IPS-NIHi7 (cell line): ENCODE results near the gene ASAH2.
"Not testable (repeated sequence)": the region's sequence is repeated elsewhere in the genome, so short reads cannot be mapped to it uniquely, and the experiment has no call there.

Source experiments
- DNase-seq: peaks from one replicate; pipeline ENCODE4 v3.0.0; 2012; ENCODE audit warnings: mixed read lengths; ENCODE audit errors: extremely low spot score

ASAH2 gene

DNA sequence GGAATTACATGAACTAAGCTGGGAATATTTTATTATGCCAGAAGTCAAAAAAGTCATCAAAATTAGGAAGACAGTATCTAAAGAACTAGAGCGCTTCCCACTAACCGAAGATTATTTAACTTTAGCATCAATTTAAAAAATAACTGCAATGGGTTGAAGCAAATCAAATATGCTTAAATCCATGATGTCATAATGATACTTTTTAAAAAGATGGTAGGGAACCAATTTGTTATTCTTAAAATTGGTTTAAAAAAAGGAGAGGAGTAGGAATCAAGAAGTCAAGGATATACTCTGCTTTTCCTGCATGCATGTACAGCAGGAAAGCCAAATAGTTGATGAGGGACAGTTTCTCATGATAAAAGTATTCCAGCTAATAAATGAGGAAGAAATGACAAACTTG is 3.2 kb upstream of the ASAH2 start:
- DNase-seq, result no peak

DNA sequence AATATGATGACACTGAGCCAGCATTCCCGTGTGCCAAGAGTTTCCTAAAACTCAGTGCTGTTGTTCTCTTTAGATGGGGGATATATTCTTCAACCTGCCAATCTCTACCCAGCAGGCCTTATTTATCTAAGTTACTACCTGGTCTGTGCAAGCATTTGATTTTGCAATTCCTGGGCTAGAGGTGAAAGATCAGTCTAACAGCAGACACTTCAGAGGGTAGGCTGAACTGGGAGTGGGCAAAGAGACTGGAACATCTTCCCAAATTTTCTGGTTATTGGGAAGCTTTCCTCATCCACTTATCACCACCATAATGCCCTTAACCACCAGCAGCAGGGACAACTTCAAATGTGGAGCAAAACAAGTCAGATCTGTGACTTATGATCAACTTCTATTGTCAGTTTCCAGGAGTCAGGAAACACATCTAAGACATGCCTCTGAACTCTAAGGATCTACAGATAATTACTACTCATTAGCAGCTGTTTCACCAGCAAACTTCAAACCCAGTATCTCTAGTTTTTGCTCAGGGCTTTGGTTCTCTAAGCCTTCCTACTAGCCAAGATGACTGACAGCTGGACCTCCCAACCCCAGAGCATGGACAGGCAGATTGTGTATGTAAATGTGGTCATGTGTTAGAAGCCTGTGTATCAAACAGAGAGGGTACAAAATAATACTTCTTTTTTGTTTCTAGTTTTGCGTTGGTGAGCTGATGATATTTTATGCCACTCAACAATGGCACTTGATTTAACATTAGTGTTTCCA is 1.0 kb downstream of the ASAH2 start:
- DNase-seq, result no peak

DNA sequence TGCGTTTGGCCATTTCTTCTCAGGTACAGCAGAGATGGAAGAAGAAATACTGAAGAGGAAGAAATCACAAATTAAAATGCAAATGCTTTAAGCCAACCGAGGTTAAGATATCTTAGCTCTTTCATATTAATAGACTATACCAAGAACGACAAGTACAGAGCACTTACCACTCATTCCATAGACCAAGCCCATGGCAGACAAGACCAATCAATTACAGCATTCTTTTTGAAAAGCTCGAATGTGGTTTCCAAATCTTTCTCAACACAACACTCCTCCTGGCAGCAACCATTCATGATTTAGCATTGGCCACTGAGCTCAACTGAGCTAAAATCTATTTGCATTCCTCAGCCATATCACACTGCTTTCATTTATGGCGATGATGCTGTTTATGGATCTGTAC is 2.7 kb downstream of the ASAH2 start:
- no peak for DNase-seq

DNA sequence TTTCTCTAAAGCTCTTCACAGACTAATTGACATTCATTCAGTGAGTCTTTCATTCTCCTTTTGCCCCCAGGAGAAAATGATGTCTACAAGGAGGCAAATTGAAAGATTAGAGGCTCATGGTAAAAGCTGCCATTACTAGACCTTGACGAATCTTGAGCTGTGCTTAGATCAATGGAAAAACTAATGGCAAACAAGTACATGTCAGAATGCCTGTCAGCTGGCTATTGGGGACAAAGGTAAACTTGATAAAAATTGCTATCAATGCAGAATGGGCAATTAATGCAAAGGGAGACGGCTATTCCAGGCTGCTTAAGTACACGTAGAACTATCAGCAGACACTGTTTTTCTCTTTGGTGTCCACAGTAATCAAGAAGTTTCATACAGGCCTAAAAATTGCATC is 3.3 kb downstream of the ASAH2 start:
- no peak for DNase-seq

DNA sequence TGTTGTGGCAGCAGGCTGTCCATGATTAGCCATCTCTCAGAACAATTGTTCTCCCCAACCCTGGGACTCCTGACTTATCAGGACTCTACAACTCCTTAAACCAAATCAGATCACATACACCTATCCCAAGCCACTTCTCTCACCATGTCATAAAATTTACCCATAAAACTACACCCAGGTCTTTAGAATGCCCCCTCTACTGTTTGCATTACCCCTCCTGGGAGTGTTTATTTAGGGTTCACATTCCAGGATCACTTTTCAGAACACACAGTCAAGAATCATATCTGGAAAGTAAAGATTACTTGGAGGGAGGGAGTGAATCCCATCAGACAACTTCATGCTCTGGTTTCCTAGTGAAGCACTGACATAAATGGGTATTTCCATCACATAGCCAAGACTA is 7.1 kb downstream of the ASAH2 start:
- no peak for DNase-seq

DNA sequence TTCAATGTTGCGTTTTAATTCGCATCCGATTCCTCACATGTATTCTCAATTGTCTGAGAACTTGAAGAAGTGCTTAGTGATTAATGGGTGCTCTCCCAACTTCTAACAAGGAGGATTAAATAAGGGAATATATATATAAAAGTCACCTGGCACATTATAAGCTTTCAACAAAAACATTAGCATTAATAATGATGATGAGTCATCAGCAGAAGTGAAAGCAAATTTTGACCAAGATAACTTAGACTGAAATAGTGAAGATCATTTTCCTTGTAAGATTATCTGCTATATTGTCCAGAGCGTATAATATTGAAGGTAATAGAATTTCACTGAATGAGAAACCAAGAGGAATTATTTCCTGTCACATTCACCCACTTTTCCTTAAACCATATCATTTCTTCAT is 8.5 kb downstream of the ASAH2 start:
- no peak for DNase-seq

DNA sequence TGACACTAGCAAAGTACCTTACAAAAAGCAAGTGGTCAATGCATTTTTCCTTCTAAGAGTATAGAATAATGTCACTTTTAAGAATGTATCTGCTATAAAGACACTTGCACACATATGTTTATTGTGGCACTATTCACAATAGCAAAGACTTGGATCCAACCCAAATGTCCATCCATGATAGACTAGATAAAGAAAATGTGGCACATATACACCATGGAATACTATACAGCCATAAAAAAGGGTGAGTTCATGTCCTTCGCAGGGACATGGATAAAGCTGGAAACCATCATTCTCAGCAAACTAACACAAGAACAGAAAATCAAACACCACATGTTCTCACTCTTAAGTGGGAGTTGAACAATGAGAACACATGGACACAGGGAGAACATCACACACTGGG is 9.8 kb downstream of the ASAH2 start:
- not testable (repeated sequence) for DNase-seq

DNA sequence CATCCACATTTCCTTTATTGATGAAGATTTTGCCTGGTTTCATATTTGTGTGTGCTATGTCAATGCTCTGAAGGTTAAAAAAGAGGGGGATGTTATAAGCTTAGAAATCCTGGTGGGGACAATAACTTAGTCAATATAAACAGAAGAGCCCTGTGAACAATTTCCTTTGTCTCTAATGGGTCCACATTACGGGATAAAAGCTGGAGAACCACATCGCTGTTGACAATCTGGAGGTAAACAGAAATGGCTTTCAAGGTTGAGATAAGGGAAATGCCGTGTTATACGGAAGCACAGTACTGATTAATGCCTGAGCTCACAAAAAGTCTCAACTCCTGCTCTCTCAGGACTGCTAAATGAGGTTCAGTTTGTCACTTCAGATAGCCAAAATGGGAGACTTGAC is 16.8 kb downstream of the ASAH2 start:
- no peak for DNase-seq

DNA sequence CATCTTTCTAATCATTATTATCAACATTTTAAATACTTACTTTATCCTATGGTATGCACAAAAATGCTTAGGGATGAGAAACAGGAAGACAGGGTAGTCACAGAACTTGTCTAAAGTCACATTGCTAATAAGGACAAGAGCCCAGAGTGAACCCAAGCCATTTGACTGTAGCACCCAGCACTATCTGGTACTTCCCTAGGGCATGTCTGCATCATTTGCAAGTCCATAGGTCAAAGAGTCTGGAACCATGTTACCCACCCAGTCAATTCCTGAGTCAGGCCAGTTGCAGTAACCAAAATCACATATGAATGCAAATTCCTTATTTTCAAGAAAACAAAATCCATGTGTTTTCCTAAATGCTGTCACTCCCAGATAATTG is 19.1 kb downstream of the ASAH2 start:
- DNase-seq, result no peak

DNA sequence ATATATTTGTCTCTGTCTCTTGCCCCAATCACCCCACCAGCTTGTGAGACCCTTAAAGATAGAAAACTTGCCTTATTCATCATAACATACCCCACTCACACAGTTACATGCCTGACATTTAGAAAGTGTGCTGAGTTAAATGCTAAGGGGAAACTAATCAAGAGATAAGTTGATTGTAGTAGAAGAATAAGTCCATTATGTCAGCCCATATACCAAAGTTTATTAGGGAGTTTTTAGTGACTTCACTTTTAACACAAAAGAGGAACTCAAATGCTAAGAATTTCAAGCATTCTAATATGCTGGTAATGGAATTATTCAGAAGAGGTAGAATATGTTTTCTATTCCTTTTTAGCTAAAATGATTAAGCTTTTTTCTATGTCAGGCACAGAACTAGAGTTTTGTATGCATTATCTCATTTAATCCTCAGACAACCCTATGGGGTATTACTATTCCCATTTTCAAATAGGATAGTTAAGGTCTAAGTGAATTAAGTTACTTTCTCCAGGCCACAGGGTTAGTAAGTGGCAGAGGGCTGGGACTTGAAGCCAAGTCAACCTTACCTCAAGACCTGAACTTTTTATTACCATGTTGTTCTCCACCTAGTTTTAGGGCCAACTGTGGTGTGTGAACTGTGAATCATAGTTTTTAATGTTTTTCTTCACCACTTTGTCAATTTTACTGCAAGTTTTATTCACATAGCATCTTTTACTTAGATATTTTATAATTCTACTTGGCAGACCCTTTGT is 19.6 kb downstream of the ASAH2 start:
- DNase-seq, result no peak

DNA sequence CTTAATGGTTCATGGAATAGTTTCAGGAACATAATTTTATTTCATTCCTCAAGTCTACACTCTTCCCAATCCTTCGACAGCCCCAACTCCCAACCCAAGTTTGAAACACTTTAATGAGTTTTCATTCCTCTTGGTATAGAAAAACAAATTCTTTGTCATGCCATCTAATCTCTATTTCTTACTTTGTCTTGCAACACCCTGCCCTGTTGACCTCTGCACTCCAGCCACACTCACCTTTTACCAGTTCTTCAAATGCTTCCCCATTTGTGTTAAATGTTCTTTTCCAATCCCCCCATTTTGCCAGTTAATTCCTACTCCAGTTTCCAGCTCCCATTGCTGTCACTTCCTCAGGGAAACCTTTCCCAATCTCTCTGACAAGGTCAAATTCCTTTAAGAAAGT is 21.9 kb downstream of the ASAH2 start:
- no peak for DNase-seq

DNA sequence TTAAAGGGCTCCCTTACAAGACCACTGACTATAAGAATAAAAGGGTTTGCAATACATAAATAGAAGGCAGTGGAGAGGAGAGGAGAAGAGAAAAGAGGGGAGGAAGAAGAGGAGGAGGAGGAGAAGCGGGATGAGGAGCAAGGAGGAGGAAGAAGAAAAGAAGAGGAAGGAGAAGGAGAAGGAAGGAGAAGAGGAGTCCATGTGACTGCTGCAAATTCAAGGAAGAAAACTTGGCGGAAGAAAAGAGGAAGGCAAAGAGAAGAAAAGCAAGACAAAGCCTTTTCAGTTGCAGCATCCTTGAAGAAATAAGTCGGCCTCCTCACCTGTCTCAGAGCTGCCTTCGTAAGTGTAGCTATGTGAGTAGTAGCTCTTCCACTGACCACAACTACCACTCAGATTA is 22.6 kb downstream of the ASAH2 start:
- no peak for DNase-seq

DNA sequence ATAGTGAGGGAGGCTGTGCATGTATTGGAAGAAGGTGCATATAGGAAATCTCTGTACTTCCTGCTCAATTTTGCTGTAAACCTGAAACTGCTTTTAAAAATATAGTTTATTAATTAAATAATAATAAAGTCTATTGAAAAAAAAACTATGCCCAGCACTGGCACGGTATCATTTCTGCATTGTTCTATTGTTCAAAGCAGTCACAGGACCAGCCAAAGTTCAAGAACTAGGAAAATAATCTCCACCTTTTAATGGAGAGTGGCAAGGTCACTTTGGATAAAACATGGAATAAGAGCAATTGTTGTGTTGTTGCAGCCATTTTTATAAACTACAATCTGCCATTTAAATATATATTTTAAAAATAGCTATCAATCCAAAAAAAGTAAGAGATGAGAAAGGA is 24.7 kb downstream of the ASAH2 start:
- DNase-seq, result no peak

DNA sequence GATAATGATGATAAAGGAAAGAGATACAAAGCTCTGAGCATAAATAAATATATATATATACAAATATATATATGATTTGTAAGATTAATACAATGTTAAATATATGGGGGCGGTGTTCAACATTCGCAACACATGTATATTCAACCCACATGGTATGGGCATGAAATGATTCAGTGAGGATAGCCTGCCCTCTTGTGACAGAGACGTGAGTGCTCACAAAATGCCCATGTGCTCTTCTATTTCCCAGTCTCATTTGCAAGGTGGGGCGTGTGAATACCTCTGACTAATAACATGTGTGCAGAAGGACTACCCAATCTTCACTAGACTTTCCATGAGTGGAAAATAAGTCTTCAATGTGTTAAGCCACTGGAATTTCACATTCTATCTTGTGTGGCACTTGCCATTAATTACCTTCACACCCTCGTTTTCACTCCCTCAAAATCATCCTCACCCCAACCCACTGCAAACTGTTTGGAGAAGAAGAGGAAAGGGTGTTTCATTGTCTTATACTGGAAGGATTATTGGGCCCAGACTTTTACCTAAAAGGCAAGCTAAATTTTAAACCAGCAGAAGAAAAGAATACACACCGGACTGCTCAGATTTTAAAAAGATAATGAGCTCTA is 26.9 kb downstream of the ASAH2 start:
- DNase-seq, result peak; percentile 58

DNA sequence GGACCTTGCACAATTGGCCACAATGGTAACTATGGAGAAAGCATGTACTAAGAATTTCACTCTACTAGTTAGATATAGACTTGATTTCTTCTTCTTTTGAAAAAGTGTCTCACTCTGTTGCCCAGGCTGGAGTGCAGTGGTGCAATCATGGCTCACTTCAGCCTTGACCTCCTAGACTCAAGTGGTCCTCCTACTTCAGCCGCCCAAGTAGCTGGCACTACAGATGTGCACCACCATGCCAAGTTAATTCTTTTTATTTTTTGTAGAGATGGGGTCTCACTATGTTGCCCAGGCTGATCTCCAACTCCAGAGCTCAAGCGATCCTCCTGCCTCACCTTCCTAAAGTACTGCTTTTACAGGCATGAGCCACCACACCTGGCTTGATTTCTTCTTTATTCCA is 29.1 kb downstream of the ASAH2 start:
- DNase-seq, result no peak

DNA sequence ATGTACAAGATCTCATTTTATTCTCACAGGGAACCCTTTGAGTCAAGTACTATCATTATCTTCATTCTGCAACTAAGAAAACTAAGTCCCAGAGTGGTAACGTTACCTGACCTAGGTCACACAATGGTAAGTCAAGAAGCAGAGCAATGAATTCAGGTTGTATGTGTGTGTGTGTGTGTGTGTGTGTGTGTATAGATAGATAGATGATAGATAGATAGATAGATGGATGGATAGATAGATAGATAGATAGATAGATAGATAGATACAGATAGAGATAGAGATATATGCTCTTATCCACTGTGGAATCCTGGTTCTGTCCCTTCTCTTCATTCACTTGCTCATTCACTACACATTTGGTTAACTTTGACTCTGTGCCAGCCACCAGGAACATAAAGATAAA is 29.8 kb downstream of the ASAH2 start:
- DNase-seq, result no peak

DNA sequence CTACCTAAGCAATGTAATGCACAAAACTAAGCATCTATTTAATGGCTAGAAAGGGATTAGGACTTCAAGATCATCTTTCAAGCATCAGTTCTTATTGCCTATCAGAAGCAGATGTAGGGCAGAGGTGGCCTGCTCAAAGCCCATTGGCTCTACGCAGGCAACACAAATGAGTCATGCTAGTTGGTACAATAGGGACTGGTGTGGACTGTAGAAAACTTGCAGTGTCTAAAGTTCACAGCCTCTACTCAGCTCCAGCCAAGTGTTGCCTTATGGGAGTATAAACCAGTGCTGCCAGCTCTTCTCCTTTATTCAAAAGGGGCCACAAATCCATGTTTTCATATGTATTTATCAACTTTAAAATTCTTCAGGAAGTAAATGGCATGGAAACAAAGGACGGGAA is 31.7 kb downstream of the ASAH2 start:
- DNase-seq, result no peak

DNA sequence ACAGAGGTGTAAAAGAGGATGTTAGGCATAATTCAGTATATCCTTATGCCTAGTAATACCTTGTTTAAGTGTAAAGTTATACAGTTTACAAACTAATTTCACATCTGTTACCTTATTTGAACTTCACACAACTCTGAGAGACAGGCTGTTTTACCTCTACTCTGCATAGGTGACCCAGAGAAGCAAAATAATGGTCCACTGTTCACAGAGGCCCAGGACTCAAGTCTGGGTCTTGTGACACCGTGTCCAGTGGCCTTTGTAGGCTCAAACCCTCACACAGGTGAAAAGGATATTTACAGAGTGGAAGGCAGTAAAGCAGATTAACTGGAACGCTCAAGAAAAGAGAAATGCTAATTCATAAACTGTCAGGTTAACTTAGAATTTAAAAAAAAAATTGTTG is 32.1 kb downstream of the ASAH2 start:
- no peak for DNase-seq

DNA sequence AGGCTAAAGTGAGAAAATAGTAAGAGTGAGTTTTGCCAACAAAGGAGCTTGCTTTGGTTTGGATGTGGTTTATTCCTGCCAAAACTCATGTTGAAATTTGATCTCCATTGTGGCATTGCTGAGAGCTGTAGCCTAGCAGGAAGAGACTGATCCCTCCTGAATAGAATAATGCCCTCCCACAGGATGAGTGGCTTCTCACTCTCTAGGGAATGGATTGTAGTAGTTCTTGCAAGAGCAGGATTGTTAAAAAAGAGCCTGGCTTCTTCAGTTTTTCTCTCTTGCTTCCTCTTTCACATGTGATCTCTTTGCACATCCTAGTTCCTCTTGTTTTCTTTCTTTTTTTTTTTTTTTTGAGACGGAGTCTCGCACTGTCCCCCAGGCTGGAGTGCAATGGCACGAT is 34.4 kb downstream of the ASAH2 start:
- peak; percentile 30 for DNase-seq

DNA sequence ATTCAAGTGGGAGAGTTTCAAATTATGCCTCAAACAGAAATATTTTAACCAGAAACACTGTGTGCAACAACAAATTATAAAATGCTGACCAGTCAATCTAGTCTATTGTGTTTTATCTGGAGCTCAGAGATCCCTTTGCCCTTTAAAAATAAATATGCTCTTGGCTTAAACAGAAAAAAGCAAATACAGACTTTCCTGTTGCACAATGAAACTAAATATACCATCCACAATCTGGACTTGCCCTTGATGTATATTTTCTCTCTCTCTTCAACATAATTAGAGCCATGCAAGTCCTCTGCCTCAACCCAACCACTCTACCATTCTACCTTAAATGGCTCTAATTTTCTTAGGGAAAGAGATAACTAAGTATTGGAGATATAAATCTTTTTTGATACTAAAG is 34.9 kb downstream of the ASAH2 start:
- no peak for DNase-seq

DNA sequence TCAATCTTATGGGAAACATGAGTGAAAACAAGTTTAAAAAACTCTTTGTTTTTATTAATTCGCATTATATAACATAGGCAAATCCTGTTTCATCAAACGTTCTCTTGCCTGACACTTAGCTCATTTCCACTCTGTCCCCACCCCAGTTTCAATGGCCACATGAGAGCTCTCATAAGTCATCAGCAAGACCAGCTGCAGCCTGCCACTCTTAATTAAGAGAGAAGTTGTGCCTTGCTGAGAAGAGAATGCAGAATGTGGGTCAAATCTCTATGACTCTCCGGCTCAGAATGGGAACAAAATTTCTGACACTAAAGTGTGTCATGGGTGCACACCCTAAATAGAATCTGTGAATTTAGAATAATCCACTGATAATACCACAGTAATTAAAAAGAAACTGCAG is 39.6 kb downstream of the ASAH2 start:
- no peak for DNase-seq

DNA sequence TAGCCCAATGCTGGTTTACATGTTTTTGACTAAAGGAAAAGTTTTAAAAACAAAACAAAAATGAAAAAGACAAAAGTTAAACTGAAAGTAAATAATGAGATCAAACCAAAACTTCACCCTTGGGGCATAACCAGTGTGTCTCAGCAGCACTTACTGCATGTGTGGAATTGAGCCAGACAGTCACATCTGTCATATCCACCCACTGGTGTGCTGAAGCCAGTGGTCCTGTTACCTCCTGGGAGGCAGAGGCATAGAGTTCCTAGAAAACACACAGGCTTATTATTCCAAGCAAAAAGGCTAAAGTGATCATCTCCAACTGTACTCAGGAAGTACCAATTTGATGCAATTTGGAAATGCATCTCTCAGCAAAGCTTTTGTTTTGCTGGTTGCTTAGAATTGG is 40.4 kb downstream of the ASAH2 start:
- no peak for DNase-seq
